Urothelium cell line (cell line): Measurements from ENCODE around the gene THRB.
A peak's percentile ranks its signal among the peaks of the same experiment; 100 is the strongest.

Source experiments
- DNase-seq: peaks from one replicate; pipeline ENCODE4 v3.0.0; 2011; ENCODE audit warnings: low spot score, mixed read lengths
- FAIRE-seq: peaks from 2 replicates; lab custom pipeline; 2011; peaks lifted over from hg19 to GRCh38; lab: Jason Lieb, UNC

The THRB gene

GRCh38 chr3:24513463-24513862 lies 18.8 kb upstream of the THRB start:
- no peak for FAIRE-seq
- no peak for DNase-seq

- DNase-seq (no peak), FAIRE-seq (no peak)
Measured at GRCh38 chr3:24512564-24513197, 18.0 kb upstream of the THRB start.

DNA sequence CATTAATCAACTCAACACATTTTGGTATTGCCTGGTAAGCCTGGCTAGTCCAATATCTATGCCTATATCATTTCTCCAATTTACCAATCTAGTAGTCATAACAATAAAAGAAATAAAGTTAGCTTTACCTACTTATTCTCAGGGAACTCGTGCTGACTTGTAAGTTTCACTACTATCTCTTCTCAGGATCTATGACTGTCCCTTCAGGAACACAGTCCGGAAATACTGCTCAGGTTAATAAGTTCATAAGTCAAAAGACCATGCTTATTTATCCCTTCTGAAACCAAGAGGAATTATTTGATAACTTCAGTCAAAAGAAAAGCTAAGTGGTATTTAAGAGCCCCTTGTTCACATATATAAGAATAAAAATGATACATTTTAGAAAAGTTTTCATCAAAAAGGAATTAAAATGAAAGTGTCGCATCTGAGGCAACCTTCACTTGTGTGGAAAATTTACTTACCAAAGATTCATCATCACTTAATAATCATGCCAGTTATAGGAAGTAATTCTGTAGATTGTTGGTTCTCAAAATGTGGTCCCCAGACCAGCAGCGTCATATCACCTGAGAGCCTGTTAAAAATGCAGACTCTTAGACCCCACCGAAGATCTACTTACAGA lies 15.5 kb upstream of the THRB start:
- no peak for FAIRE-seq
- DNase-seq, result no peak

DNA sequence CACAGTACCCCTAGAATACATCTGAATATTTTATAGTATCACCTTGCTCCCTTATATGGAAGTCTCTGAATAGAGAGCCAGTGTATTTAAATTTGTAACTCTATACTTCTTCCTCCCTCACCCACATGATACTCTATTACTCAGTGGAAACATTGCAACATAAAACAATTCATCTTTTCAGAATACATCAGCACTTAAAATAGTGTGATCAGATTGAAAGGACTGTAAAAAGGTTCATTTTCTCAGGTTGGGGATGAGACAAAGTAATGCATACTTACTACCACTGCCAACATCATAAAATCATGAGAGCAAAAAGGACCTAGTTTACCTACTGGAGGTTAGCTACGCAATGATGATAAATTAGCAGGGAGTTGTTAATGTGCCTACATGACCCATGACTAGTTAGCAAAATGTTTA lies 13.8 kb upstream of the THRB start:
- FAIRE-seq (no peak), DNase-seq (no peak)

DNA sequence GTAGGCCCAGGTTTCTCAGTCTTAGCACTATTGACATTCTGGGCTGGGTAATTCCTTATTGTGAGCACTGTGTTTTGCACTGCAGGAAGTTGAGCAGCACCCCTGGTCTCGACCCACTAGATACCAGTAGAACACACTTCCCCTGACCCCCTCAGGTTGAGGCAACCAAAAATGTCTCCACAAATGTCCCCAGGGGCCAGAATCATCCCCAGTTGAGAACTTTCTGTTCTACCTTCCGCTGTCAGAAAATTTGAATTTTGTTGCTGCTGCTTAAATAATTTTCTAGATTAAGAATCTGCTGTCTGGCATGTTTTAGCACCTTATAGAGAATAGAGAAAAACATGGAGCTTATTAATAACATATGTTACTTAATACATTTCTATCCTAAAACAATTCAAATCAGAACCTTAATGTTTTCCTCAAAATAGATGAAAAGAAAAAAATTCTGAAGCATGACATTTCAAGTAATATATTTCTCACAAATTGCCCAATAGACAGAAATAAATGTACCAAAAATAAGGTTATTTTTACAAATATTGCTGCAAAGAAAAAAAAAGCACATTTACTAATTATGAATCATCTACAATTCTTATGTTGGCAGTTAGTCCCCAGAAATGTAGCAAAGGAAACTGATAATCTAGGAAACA lies 13.2 kb upstream of the THRB start:
- DNase-seq (no peak), FAIRE-seq (no peak)

- DNase-seq (no peak), FAIRE-seq (no peak)
Measured at GRCh38 chr3:24506966-24507775, 12.5 kb upstream of the THRB start.

- DNase-seq, result no peak
- no peak for FAIRE-seq
Measured at GRCh38 chr3:24505691-24506550, 11.3 kb upstream of the THRB start.

GRCh38 chr3:24504772-24505171 lies 10.1 kb upstream of the THRB start:
- no peak for FAIRE-seq
- no peak for DNase-seq

DNA sequence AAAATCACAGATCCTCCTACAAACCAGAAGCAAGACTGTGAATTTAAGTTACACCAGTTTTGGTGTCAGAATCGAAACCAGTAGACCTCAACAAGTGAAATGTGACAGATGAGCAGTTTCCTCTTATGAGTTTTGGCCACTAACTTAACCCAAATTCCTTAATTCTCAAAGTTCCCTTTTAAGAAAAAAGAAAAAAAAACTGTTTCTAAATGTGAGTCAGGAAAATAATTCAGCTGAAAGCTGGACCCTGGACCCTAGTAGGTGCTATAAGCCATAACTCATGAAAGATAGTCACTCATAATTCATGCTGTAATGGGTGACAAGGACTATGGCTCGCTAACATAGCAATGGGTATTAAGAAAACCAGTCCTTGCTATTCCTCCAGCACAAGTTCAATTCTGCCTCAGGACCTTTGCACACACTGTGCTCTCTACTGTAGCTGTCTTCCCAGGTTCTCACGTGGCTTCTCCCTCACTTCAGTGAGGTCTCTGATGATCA lies 9.0 kb upstream of the THRB start:
- DNase-seq, result no peak
- FAIRE-seq, result no peak

GRCh38 chr3:24502690-24503089 lies 8.0 kb upstream of the THRB start:
- FAIRE-seq, result no peak

DNA sequence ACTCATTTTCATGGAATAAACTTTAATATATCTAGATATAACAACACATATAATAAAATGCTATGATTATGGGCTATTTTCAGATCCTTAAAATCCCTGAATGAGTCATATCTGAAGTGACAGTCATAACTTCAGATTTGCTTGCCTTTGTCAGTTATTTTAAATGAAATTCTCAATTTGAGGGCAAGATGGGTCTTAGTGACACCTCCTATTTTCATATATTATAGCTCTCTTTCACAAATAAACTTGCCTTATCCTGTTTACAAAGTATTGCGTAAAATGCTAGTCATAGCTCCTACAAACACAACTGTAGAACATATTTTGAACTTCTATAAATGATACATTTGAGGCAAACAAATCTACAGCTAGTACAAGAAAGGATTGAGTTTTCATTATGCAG lies 6.2 kb upstream of the THRB start:
- DNase-seq (no peak), FAIRE-seq (no peak)

More at GRCh38 chr3:24502690-24503089, 8.0 kb upstream of the THRB start:
- DNase-seq, result no peak

- FAIRE-seq (no peak), DNase-seq (no peak)
Measured at GRCh38 chr3:24499991-24500390, 5.3 kb upstream of the THRB start.

- DNase-seq (no peak), FAIRE-seq (no peak)
Measured at GRCh38 chr3:24498796-24499195, 4.1 kb upstream of the THRB start.

DNA sequence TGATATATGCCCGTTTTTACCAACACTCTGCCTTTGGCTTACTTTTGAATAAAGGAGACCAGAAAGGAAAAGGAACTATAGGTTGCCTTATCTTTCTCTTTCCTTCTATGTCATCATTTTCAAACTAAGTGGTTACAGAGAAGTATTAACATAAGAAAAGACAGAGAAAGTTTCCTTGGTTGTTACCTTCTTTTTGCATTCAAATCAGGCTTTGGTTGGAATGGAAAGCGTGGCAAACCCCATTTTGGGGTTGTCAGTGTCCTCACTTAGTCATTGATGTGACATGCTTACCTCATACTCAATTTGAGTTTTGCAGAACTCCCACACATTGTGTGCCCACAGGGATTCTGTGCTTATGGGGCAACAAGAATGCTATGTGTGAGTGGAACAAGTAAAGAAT lies 3.7 kb upstream of the THRB start:
- no peak for FAIRE-seq

GRCh38 chr3:24497942-24498341 lies 3.3 kb upstream of the THRB start:
- no peak for FAIRE-seq

More for the DNA sequence above, 3.7 kb upstream of the THRB start:
- DNase-seq, result no peak

GRCh38 chr3:24496529-24497482 lies 2.2 kb upstream of the THRB start:
- FAIRE-seq (no peak), DNase-seq (peak; percentile 80)

More at GRCh38 chr3:24497942-24498341, 3.3 kb upstream of the THRB start:
- no peak for DNase-seq

GRCh38 chr3:24495326-24495994 lies 810 bp upstream of the THRB start:
- DNase-seq, result peak; percentile 26
- FAIRE-seq, result no peak

- FAIRE-seq, result no peak
- DNase-seq, result peak; percentile 55
Measured at GRCh38 chr3:24493746-24494617, 668 bp downstream of the THRB start.
